UCSD-AML1 (cell line): ENCODE results near the gene RAB4A.

Experiments used
- DNase-seq: peaks from one replicate; lab custom pipeline; 2025; ENCODE audit not compliant: unreplicated experiment; lab: John Stamatoyannopoulos, UW

RAB4A gene

GRCh38 chr1:229328598-229329362, 57.9 kb downstream of the RAB4A start:
- DNase-seq, result no peak

DNA sequence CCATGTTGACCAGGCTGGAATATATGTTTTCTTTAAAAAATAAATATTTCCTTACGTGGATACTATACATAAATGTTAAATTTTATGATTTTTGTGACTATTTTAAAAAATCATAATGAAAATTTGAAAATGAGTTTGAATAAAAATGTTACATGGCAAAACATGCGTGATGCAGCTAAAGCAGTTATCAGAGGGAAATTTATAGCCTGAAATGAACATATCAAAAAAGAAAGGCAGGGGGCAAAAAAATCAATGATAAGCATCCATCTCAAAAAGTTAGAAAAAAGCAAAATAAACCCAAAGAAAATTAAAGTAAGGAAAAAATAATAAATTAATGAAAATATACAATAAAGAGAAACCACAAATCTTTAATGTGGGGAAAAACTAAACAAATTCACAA, 63.4 kb downstream of the RAB4A start:
- no peak for DNase-seq

GRCh38 chr1:229334716-229335115, 63.8 kb downstream of the RAB4A start:
- DNase-seq, result no peak

- DNase-seq, result no peak
Observed at GRCh38 chr1:229336345-229336744, 65.4 kb downstream of the RAB4A start.

- DNase-seq, result no peak
Observed at GRCh38 chr1:229339086-229339485, 68.2 kb downstream of the RAB4A start.

- no peak for DNase-seq
Observed at GRCh38 chr1:229339520-229339919, 68.6 kb downstream of the RAB4A start.

DNA sequence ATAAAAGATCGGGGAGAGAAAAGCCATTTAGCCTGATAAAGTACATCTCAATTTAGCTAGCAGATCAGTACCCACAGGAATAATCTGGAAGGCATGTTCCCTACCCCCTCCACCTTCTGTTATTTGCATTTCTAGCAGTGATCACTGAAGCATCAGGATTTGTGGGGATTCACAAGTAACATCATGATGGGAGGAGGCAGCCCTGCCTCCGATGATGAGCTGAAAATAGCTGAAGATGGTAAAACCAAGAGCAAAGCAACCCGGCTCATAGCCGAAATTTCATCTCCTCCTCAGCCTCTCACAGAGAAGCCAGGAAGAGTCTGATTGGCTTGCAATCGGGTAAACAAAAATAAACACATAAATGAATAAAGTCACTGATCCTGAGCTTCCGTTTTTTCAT, 69.6 kb downstream of the RAB4A start:
- no peak for DNase-seq

DNA sequence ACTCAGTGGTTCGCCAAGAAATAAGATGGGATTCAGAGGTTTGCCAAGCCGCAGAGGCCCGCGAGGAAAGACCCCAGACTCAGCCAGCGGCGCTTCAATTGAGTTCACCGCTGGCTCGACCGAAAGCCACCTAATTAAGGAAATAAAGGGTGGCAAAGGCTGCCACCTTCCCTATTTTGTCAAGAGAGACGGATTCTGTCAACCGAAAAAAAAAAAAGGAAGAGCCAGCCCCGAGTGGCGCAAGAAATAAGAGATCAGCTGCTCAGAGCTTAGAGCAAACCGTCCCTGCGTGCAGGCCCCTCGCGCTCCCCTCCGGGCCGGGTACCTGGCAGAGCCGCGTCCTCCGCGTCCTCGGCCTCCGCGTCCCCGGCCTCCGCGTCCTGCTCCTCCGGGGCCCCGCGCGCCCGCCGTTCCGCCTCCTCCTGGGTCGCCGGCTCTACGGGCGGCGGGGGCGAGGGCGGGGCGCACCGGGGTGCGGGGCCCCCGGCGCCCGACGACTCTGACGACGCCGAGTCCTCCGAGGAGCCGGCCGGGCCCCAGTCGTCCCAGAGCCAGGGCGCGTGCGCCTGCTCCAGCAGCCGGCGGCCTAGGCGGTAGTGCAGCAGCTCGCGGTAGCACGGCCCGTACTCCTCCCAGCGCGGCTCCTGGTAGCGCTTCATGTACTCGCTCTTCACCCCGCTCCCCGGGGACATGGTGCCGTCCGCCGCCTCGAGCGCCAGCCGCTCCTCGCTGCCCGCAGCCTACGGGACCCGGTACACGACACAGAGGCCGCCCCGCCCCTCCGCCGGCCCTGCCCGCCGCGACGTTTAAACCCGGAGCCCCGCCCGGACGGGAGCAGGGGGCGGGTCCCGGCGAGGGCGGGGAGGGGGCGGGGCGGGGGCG, 71.1 kb downstream of the RAB4A start:
- peak; percentile 82 for DNase-seq

DNA sequence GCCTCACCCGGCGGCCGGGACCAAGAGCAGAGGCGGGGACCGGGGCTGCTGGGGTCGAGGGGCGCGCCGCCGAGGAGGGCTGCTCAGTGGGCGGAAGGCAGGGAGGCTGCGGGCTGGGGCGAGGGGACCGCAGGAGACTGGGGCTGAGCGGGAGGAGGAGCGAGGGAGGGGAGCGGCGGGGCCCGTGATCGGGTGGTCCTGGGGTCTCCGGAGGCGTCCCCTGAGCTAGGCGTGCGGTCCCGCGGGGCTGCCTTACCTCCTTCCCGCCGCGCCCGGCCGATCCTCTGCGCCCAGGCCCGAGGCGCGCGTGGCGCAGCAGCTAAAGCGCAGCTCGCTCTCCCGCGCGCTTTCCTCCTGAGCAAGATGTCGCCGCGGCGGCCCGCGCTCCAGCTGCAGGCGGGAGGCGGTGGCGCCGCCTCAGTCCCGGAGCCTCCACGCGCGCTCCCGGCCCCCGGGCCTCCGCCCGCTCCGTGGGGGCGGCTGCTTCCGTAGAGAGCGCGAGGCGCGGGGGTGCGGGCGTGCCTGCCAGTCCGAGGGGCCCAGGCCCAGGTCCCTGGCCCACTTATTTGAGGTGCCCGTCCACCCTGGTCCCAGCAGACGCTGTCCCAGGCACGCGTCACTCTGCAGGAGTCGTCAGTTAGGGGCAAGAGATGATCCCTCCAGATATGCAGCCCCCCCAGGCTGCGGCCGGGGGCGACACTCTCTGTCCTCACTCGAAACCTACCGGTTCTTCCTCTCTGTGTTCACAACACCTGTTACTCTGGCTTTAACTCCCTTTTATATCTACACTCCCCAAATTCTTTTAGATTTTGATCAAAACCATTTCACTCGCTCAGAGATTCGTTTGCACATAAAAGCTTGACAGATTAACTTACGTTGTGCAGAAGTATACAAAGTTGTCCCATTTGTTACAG, 72.0 kb downstream of the RAB4A start, which contains the start of gene CCSAP:
CCSAP (minus strand) TSS at position 392 of the 914 bp plus-strand sequence. CDS start 582 bp downstream, outside the sequence.
- DNase-seq, result peak; percentile 64

GRCh38 chr1:229344139-229344538, 73.2 kb downstream of the RAB4A start:
- DNase-seq, result no peak

DNA sequence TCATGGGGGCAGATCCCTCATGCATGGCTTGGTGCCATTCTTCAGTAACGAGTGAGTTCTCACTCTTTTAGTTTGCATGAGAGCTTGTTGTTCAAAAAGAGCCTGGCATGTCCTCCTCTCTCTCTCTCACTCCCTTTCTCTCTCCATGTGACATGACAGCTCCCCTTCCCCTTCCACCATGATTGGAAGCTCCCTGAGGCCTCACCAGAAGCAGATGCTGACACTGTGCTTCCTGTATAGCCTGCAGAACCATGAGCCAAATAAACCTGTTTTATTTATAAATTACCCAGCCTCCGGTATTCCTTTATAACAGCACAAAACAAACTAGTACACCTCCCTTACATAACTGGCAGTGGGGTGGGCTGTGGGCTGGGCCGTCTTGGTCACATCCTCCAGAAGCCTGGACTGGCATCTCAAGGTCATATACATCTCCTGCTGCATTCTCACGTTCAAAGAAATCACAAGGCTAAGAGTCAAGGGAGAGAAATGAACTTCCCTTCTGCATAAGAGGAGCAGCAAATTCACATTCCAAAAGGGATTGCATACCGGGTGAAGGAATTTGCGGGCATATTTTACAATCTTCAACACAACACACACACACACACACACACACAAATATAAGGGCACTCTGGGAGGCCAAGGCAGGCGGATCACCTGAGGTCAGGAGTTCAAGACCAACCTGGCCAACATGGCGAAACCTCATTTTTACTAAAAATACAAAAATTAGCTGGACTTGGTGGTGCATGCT, 74.2 kb downstream of the RAB4A start:
- no peak for DNase-seq

DNA sequence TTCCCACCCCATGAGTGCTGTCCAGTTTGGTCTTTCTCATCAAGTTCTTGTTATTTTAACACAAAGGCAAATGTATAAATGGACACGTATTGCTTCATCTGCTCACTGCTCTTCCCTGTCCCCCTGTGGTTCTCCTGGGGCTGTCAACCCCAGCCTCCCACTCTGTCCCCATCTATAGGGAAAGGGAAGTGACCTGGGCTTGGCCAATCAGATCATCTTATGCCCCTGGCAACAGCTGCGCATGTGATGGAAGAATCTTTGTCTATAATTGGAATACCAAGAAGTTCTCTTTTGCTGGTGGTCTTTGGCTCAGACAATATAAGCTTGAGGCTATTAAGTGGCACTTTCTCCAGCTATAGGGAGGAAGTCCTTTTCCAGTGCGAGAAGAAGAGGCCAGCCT, 76.6 kb downstream of the RAB4A start:
- no peak for DNase-seq

GRCh38 chr1:229349463-229350385, 78.8 kb downstream of the RAB4A start:
- no peak for DNase-seq

DNA sequence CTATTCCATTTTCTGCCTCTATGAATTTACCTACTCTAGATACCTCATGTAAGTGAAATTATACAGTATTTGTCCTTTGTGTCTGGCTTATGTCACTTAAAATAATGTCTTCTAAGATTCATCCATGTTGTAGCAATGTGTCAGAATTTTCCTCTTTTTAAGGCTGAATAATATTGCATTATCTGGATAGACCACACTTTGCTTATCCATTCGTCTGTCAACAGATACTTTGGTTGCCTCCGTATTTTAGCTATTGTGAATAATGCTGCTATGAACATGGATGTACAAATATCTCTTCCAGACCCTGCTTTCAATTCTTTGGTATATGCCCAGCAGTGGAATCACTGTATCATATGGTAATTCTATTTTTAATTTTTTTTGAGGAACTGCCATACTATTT, 82.1 kb downstream of the RAB4A start:
- no peak for DNase-seq

DNA sequence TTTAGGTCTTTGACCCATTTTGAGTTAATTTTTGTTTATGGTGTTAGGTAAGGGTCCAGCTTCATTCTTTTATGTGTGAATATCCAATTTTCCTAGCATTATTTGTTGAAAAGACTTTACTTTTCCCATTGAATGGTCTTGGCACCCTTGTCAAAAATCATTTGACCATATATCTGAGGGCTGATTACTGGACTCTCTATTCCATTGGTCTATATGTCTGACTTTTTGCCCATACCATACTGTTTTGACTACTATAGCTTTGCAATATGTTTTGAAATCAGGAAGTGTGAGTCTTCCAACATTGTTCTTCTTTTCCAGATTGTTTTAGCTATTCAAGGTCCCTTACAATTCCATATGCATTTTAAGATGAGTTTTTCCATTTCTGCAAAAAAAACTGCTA, 83.3 kb downstream of the RAB4A start:
- no peak for DNase-seq
